ENCODE data around the gene LY86. TPM values are rescaled to one million over a fixed set of nuclear protein-coding genes. Genes with fewer than 3 reads are reported as not detected.

Gene LY86
- total RNA-seq, 1 experiment from 2014 or later: not detected

GRCh38 chr6:6565488-6565887 lies 23.0 kb upstream of the LY86 start:
- Histone ChIP-seq H2BK12ac (ENCODE audit: insufficient read length, low read depth, low read length) (no peak overlapping the region), H3K4ac (ENCODE audit: low read depth, low read length) (no peak overlapping the region), H3K4me2 (ENCODE audit: insufficient read depth, insufficient read length, low read length) (no peak overlapping the region), H2AFZ (ENCODE audit: low read length) (no peak overlapping the region), H4K91ac (ENCODE audit: insufficient read length, low read depth, low read length) (no peak overlapping the region), H2BK120ac (ENCODE audit: low read depth, low read length, poor library complexity, severe bottlenecking) (no peak overlapping the region), H3T11ph (ENCODE audit: low read length) (no peak overlapping the region), H4K8ac (replicated peaks; ENCODE audit: insufficient read length, low read depth, low read length) (no peak overlapping the region), H2AK5ac (ENCODE audit: insufficient read length, low read length) (no peak overlapping the region), H3K27ac (ENCODE audit: insufficient read length, low read depth, low read length) (no peak overlapping the region), H4K20me1 (ENCODE audit: control insufficient read depth, insufficient read depth, insufficient read length) (no peaks in the 10 kb centered on the region), H3K9ac (ENCODE audit: extremely low read depth, insufficient read length, low read length) (no peak overlapping the region), H2BK5ac (ENCODE audit: insufficient read length, low read length) (no peak overlapping the region), H3K18ac (ENCODE audit: insufficient read length, low read depth, low read length) (no peak overlapping the region), H3K23ac (ENCODE audit: insufficient read length, low read depth, low read length) (no peak overlapping the region), H3K79me1 (ENCODE audit: insufficient read depth, low read depth, low read length, poor library complexity, severe bottlenecking) (no peaks in the 10 kb centered on the region), H3K27me3 (ENCODE audit: insufficient read depth, low read length) (no peaks in the 10 kb centered on the region), H3K56ac (ENCODE audit: insufficient read length, low read depth, low read length) (no peak overlapping the region), H3K9me3 (ENCODE audit: control insufficient read depth, low read depth, low read length) (no peaks in the 10 kb centered on the region), H2BK15ac (ENCODE audit: low read depth, low read length) (no peak overlapping the region), H3K23me2 (ENCODE audit: insufficient read length, low read depth, low read length, poor library complexity, severe bottlenecking) (no peaks in the 10 kb centered on the region), H4K5ac (ENCODE audit: insufficient read length, low read depth, low read length) (no peak overlapping the region), H2BK20ac (ENCODE audit: low read depth, low read length, poor library complexity, severe bottlenecking) (no peak overlapping the region), H3K4me1 (ENCODE audit: insufficient read depth, low read length) (no peaks in the 10 kb centered on the region), H3K79me2 (ENCODE audit: insufficient read depth, low read length) (no peaks in the 10 kb centered on the region), H3K14ac (ENCODE audit: insufficient read depth, low read length) (no peak overlapping the region)
- no peak for DNase-seq
- no peak overlapping the region for H3K4me3 Mint-ChIP-seq
- H3K36me3 Mint-ChIP-seq (ENCODE audit: insufficient read depth in 1 of 3, low read depth in 3 of 3): peaks cover 0 to 5% (median 4%) of the 10 kb centered on the region in 3 experiments; a peak in 4 of 7 replicates
- WGBS (ENCODE audit: extremely low coverage, insufficient read length, low lambda C conversion rate): no CpG with 5 or more reads among the region's 3 CpGs
- no peak for TF ChIP-seq CTCF (conservative IDR thresholded peaks at IDR 0.05)
- peaks cover 12% of the 10 kb centered on the region for H3K27me3 Mint-ChIP-seq (ENCODE audit: low read depth)
- peaks cover 9 to 15% of the 10 kb centered on the region in 2 experiments for H3K9me3 Mint-ChIP-seq
- H3K27ac Mint-ChIP-seq: no peak overlapping the region
- no peaks in the 10 kb centered on the region for H3K4me1 Mint-ChIP-seq

Measured in H9 (cell line).